HG03354 (cell line): ENCODE measurements around the gene OR10G7.
"Not testable (repeated sequence)": the region's sequence is repeated elsewhere in the genome, so short reads cannot be mapped to it uniquely, and the experiment has no call there.

Experiments used
- ATAC-seq: cut with Tn5 transposase; IDR thresholded peaks from one replicate; pipeline ENCODE4 v1.9.1; 2021; ENCODE audit warnings: mild to moderate bottlenecking; ENCODE audit not compliant: unreplicated experiment, poor library complexity, severe bottlenecking

Gene OR10G7

GRCh38 chr11:124050748-124051147, 9.6 kb upstream of the OR10G7 start:
- ATAC-seq, result no peak

GRCh38 chr11:124043420-124043819, 2.3 kb upstream of the OR10G7 start:
- ATAC-seq, result no peak

- no peak for ATAC-seq
Observed at GRCh38 chr11:124039557-124039956, 1.6 kb downstream of the OR10G7 start.

GRCh38 chr11:124036666-124037065, 4.5 kb downstream of the OR10G7 start:
- ATAC-seq, result no peak

GRCh38 chr11:124026498-124026897, 14.6 kb downstream of the OR10G7 start, which contains the start of gene OR10G8:
Gene OR10G8 (plus strand): TSS chr11:124026798. CDS start chr11:124029623, 2,825 bp downstream.
- ATAC-seq, result no peak

- ATAC-seq, result not testable (repeated sequence)
Observed at GRCh38 chr11:124015837-124016236, 25.3 kb downstream of the OR10G7 start.

GRCh38 chr11:124012697-124013096, 28.4 kb downstream of the OR10G7 start, which contains the start of gene OR10G4:
Gene OR10G4 (plus strand): TSS chr11:124012997. CDS start chr11:124015575, 2,578 bp downstream.
- no peak for ATAC-seq

GRCh38 chr11:123995119-123995518, 46.0 kb downstream of the OR10G7 start, which contains the start of gene OR10G6:
Gene OR10G6 (minus strand): TSS chr11:123995161. CDS start chr11:123995161, 0 bp downstream.
- no peak for ATAC-seq
